ENCODE data around the gene PLXNA4.

DNA sequence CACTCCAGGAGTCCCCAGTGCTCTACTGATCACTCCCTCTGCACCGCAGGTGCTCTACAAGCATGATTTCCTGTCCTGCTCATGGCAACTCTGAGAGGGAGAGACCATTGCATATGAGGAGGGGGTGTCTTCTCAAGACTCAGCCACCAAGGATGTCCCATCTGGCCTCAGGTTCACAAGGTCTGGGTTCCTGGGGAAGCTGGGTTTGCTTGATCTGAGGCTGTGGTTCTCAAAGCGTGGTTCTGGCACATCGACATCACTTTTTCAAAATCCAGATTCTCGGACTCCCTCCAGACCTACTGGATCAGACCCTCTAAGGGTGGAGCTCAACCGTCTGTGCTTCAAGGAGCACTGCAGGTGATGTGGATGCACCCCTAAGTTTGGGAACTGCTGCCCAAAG, 247.5 kb downstream of the PLXNA4 start:
- TF ChIP-seq CTCF (IDR thresholded peaks at IDR 0.05; ENCODE audit: low read depth, low read length) (no peak), EZH2phosphoT487 (IDR thresholded peaks at IDR 0.05; ENCODE audit: low read depth) (no peak)
